Measurements from ENCODE around the gene UBE2J2. TPM values are rescaled to one million over a fixed set of nuclear protein-coding genes. Genes with fewer than 3 reads are reported as not detected.

The UBE2J2 gene
- total and polyA plus RNA-seq, 2 of the 8 experiments (the other 6 are each of a cell fraction or from before 2014, with no cell fraction given) = 33.6 to 67.9 TPM

GRCh38 chr1:1236945-1237873, 36.4 kb downstream of the UBE2J2 start (continued):
- no peak for TF ChIP-seq E2F6 (IDR thresholded peaks at IDR 0.05)
- TF ChIP-seq BCL11A (IDR thresholded peaks at IDR 0.05; ENCODE audit: low read depth in 2 of 2, low read length in 2 of 2) = no peak
- TF ChIP-seq KDM5A (IDR thresholded peaks at IDR 0.05; ENCODE audit: low read length) = no peak
- TF ChIP-seq KDM4A (IDR thresholded peaks at IDR 0.05; ENCODE audit: low read depth, low read length, severe bottlenecking) = no peak
- no peak for TF ChIP-seq NANOG (IDR thresholded peaks at IDR 0.05; ENCODE audit: insufficient read depth, low read depth, low read length, poor library complexity, severe bottlenecking)
- TF ChIP-seq SUZ12 (IDR thresholded peaks at IDR 0.05; ENCODE audit: low read length) = no peak
- TF ChIP-seq RXRA (IDR thresholded peaks at IDR 0.05; ENCODE audit: insufficient read depth, low read depth, low read length) = no peak

Measured in H1 (cell line).